ENCODE results near the gene MED25.

Gene MED25

DNA sequence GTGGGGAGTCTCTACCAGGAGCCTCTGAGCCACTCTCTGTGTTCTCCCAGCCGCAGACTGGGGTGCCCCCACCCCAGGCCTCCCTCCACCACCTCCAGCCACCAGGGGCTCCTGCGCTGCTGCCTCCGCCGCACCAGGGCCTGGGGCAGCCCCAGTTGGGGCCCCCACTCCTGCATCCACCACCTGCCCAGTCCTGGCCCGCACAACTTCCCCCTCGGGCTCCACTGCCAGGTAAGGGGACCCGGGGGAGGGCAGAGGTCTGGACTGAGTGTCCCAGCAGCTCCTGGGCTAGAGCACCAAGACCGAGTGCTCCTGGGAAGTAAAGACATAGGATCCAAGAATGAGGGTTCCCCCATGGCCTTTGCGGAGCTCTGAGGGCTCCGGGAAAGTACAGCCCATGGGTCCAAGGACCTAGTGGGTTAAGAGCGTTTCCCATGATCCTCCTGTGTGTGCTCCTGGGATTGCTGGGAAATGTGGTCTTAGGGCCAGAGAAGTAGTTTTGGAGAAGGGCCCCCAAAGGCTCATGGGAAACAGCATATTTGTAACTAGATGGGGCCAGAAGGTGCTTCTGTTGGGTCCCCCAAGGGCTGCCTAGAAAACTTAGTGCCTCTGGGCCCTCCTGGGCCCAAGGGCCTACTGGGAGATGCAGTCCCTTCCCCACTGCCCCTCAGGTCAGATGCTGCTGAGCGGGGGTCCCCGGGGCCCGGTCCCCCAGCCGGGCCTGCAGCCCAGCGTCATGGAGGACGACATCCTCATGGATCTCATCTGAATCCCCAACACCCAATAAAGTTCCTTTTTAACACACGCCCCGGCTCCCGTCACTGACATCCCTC is 18.3 kb downstream of the MED25 start:
- CTCF ChIA-PET = no interaction called here
- no peak for TF ChIP-seq L3MBTL2 (conservative IDR thresholded peaks at IDR 0.05)
- no peak for TF ChIP-seq SP1 (IDR thresholded peaks at IDR 0.05)
- TF ChIP-seq ARNT (IDR thresholded peaks at IDR 0.05) = no peak
- TF ChIP-seq FOXM1 (IDR thresholded peaks at IDR 0.05; ENCODE audit: borderline replicate concordance) = no peak
- TF ChIP-seq FOXK2 (IDR thresholded peaks at IDR 0.05) = no peak
- no peak for TF ChIP-seq ELF4 (IDR thresholded peaks at IDR 0.05)
- no peak for TF ChIP-seq HDGF (IDR thresholded peaks at IDR 0.05; ENCODE audit: borderline replicate concordance)
- no peak for TF ChIP-seq BHLHE40 (IDR thresholded peaks at IDR 0.05; ENCODE audit: borderline replicate concordance)
- TF ChIP-seq, protein P1, sequence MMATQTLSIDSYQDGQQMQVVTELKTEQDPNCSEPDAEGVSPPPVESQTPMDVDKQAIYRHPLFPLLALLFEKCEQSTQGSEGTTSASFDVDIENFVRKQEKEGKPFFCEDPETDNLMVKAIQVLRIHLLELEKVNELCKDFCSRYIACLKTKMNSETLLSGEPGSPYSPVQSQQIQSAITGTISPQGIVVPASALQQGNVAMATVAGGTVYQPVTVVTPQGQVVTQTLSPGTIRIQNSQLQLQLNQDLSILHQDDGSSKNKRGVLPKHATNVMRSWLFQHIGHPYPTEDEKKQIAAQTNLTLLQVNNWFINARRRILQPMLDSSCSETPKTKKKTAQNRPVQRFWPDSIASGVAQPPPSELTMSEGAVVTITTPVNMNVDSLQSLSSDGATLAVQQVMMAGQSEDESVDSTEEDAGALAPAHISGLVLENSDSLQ (IDR thresholded peaks at IDR 0.05) = no peak
- no peak for TF ChIP-seq NFRKB (IDR thresholded peaks at IDR 0.05)
- no peak for TF ChIP-seq LEF1 (IDR thresholded peaks at IDR 0.05; ENCODE audit: borderline replicate concordance)
- no peak for TF ChIP-seq ZNF384 (IDR thresholded peaks at IDR 0.05)
- no peak for TF ChIP-seq SUZ12 (IDR thresholded peaks at IDR 0.05)
- TF ChIP-seq CTBP1 (IDR thresholded peaks at IDR 0.05; ENCODE audit: borderline replicate concordance) = no peak
- TF ChIP-seq FOXA1 (IDR thresholded peaks at IDR 0.05) = no peak
- TF ChIP-seq TARDBP (IDR thresholded peaks at IDR 0.05) = no peak
- no peak for DNase-seq (ENCODE audit: extremely low spot score)
- POLR2A ChIA-PET = interaction anchor here (0.7 to 1.6 kb wide), 2 partner anchors 8 to 11 kb away, joined by 3 read pairs; no protein-coding TSS in a partner anchor

DNA sequence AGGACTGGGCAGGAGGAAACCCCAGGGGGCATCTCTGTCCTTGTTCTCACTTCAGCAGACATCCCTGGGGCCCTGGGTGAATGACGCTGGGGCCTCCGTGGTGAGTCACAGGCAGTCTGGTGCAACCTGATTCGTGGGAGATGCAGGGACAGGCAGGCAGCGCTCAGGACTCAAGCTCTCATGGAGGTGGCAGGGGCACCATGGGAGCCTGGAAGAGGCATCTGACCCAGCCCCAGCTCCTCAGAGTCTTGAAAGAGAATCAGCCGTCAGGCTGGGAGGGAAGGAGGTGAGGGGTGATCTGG is 18.9 kb downstream of the MED25 start:
- TF ChIP-seq CTBP1 (IDR thresholded peaks at IDR 0.05; ENCODE audit: borderline replicate concordance) (no peak), LEF1 (IDR thresholded peaks at IDR 0.05; ENCODE audit: borderline replicate concordance) (no peak), NFRKB (IDR thresholded peaks at IDR 0.05) (no peak), SUZ12 (IDR thresholded peaks at IDR 0.05) (no peak), HDGF (IDR thresholded peaks at IDR 0.05; ENCODE audit: borderline replicate concordance) (no peak), TARDBP (IDR thresholded peaks at IDR 0.05) (no peak), FOXA1 (IDR thresholded peaks at IDR 0.05) (no peak), ZNF384 (IDR thresholded peaks at IDR 0.05) (no peak), FOXK2 (IDR thresholded peaks at IDR 0.05) (no peak), ARNT (IDR thresholded peaks at IDR 0.05) (no peak), FOXM1 (IDR thresholded peaks at IDR 0.05; ENCODE audit: borderline replicate concordance) (no peak), ELF4 (IDR thresholded peaks at IDR 0.05) (no peak)
- TF ChIP-seq, protein P1 (IDR thresholded peaks at IDR 0.05) = no peak
- ChIA-PET CTCF (no interaction called here), POLR2A (interaction anchor here (0.7 kb wide), 1 partner anchor 11 kb away, joined by 3 read pairs; no protein-coding TSS in a partner anchor)
- DNase-seq (ENCODE audit: extremely low spot score) = no peak

DNA sequence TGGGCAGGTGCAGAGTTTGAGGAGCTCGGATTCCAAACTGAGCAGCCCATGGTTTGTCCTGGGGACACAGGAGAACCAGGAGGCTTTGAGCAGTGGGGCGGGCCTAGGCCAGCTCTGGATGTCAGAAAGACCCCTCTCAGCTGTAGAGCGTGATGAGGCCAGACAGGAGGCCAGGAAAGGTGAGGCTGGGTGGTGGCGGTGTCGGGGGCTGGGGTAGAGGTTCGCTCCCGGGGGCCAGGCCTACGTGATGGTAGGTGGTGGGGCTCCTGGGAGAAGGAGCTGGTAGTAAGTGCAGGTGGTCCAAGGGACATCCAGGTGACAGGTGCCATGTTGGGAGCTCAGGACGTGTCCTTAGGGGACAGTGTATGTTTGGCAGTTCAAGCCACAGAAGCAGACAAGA is 19.3 kb downstream of the MED25 start:
- DNase-seq (ENCODE audit: extremely low spot score) = no peak
- POLR2A ChIA-PET = interaction anchor here (0.7 kb wide), 1 partner anchor 12 kb away, joined by 3 read pairs; no protein-coding TSS in a partner anchor
- no peak for TF ChIP-seq CTBP1 (IDR thresholded peaks at IDR 0.05; ENCODE audit: borderline replicate concordance)
- no peak for TF ChIP-seq LEF1 (IDR thresholded peaks at IDR 0.05; ENCODE audit: borderline replicate concordance)
- TF ChIP-seq ARNT (IDR thresholded peaks at IDR 0.05) = no peak
- no peak for TF ChIP-seq TARDBP (IDR thresholded peaks at IDR 0.05)
- no peak for TF ChIP-seq ZNF384 (IDR thresholded peaks at IDR 0.05)
- TF ChIP-seq HDGF (IDR thresholded peaks at IDR 0.05; ENCODE audit: borderline replicate concordance) = no peak
- TF ChIP-seq SP1 (IDR thresholded peaks at IDR 0.05) = no peak
- no peak for TF ChIP-seq BHLHE40 (IDR thresholded peaks at IDR 0.05; ENCODE audit: borderline replicate concordance)
- TF ChIP-seq L3MBTL2 (conservative IDR thresholded peaks at IDR 0.05) = no peak
- TF ChIP-seq, protein P1 (IDR thresholded peaks at IDR 0.05) = no peak
- no peak for TF ChIP-seq ELF4 (IDR thresholded peaks at IDR 0.05)
- CTCF ChIA-PET = no interaction called here

DNA sequence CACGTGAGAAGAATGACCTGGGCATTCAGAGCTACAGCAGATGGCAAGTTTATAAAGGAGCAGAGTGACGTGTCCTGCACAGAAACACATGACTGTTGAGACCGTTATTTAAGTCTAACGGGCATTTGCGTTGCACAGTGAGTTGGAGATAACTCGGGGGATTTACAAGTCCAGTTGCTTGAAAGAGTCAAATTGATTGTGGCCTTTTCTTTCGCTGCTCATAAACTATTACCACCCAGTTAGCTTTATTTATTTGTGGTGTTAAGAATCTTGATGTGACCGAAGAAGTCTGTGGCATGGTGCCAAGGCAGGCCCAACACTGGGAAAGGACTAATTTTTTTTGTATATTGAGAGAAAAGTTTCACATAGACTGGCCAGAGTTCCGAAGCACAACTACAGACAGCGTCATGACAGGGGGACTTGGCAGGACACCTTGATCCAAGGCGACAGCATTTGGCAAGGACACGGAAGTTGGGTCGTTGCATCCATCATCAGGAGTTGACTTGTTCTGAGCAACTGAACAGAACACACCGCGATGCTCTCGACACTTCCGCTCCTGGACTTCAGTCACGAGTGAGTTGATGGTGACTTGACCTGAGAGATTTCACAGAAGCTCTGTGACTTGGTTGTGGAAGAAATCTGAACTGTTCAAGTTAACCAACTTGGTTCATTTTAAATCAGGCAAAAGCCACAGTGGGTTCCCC is 20.9 kb downstream of the MED25 start:
- TF ChIP-seq FOXA1 (IDR thresholded peaks at IDR 0.05) (no peak), FOXM1 (IDR thresholded peaks at IDR 0.05; ENCODE audit: borderline replicate concordance) (no peak), SP1 (IDR thresholded peaks at IDR 0.05) (no peak), HDGF (IDR thresholded peaks at IDR 0.05; ENCODE audit: borderline replicate concordance) (no peak), NFRKB (IDR thresholded peaks at IDR 0.05) (no peak), BHLHE40 (IDR thresholded peaks at IDR 0.05; ENCODE audit: borderline replicate concordance) (no peak), CTBP1 (IDR thresholded peaks at IDR 0.05; ENCODE audit: borderline replicate concordance) (no peak), FOXK2 (IDR thresholded peaks at IDR 0.05) (no peak), SUZ12 (IDR thresholded peaks at IDR 0.05) (no peak), ARNT (IDR thresholded peaks at IDR 0.05) (no peak), ZNF384 (IDR thresholded peaks at IDR 0.05) (no peak), TARDBP (IDR thresholded peaks at IDR 0.05) (no peak), ELF4 (IDR thresholded peaks at IDR 0.05) (no peak), L3MBTL2 (conservative IDR thresholded peaks at IDR 0.05) (no peak), LEF1 (IDR thresholded peaks at IDR 0.05; ENCODE audit: borderline replicate concordance) (no peak)
- TF ChIP-seq, protein P1 (IDR thresholded peaks at IDR 0.05) = no peak
- ChIA-PET POLR2A (no interaction called here), CTCF (no interaction called here)

DNA sequence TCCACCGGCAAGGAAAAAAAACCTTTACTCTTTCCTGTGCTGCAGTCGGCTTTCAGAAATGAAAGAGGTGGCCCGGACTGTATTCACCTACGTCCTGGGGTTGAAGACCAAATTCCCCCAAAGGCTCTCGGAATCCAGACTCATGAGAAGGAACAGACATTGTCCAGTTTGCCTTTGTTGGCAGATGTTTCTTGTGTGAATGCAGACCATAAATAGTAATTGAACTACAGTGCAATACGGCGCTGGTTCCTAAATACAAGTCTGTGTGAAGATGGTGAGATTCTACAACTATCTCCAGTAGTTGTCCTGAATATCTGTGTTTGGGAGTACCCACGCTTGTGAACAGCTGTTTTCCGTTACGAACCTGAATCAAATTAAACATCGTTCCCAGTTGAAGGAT is 21.6 kb downstream of the MED25 start:
- DNase-seq (ENCODE audit: extremely low spot score) = no peak
- ChIA-PET POLR2A (no interaction called here), CTCF (no interaction called here)
- TF ChIP-seq FOXM1 (IDR thresholded peaks at IDR 0.05; ENCODE audit: borderline replicate concordance) (no peak), NFRKB (IDR thresholded peaks at IDR 0.05) (no peak), BHLHE40 (IDR thresholded peaks at IDR 0.05; ENCODE audit: borderline replicate concordance) (no peak), LEF1 (IDR thresholded peaks at IDR 0.05; ENCODE audit: borderline replicate concordance) (no peak), CTBP1 (IDR thresholded peaks at IDR 0.05; ENCODE audit: borderline replicate concordance) (no peak), ELF4 (IDR thresholded peaks at IDR 0.05) (no peak), L3MBTL2 (conservative IDR thresholded peaks at IDR 0.05) (no peak), FOXK2 (IDR thresholded peaks at IDR 0.05) (no peak), ARNT (IDR thresholded peaks at IDR 0.05) (no peak), TARDBP (IDR thresholded peaks at IDR 0.05) (no peak), SUZ12 (IDR thresholded peaks at IDR 0.05) (no peak), FOXA1 (IDR thresholded peaks at IDR 0.05) (no peak)
- TF ChIP-seq, protein P1 (IDR thresholded peaks at IDR 0.05) = no peak

More for the DNA sequence above, 20.9 kb downstream of the MED25 start:
- no peak for DNase-seq (ENCODE audit: extremely low spot score)
